CD14-positive monocyte (primary cell): ENCODE data around the gene TMEM87A. TPM values are rescaled to one million over a fixed set of nuclear protein-coding genes. Genes with fewer than 3 reads are reported as not detected.

ENCODE experiments used
- DNase-seq, 3 donors: peaks; one replicate each; pipeline ENCODE4 v3.0.0-alpha.2; 2011 to 2022
- H2AFZ ChIP-seq: 2 replicates; pipeline ENCODE4 v1.6.0; 2012; ENCODE audit warnings: mild to moderate bottlenecking, low read depth, low read length, inconsistent platforms; ENCODE audit not compliant: insufficient read depth, poor library complexity, severe bottlenecking
- H3K27ac ChIP-seq, 2 donors: 1 replicate in 1 of 2; 2 replicates in 1 of 2; pipeline ENCODE4 v1.5.1; 2012 to 2013; ENCODE audit warnings: low read length in 2 of 2, control low read depth in 1 of 2, inconsistent platforms in 1 of 2, low read depth in 1 of 2, mild to moderate bottlenecking in 1 of 2
- H3K27me3 ChIP-seq, 2 donors: one replicate each; pipeline versions ENCODE4 v1.6.0 to v1.6.1; 2011 to 2013; ENCODE audit warnings: low read length in 2 of 2; ENCODE audit not compliant: control insufficient read depth in 2 of 2, insufficient read depth in 2 of 2
- H3K36me3 ChIP-seq, 2 donors: replicated peaks in 1 of 2; 1 replicate in 1 of 2; 2 replicates in 1 of 2; pipeline versions ENCODE4 v1.5.1 to v1.6.1; 2012 to 2013; ENCODE audit warnings: low read length in 2 of 2, control low read depth in 1 of 2, inconsistent platforms in 1 of 2, mild to moderate bottlenecking in 1 of 2; ENCODE audit not compliant: insufficient read depth in 2 of 2, control insufficient read depth in 1 of 2
- H3K4me1 ChIP-seq, 2 donors: 1 replicate in 1 of 2; 2 replicates in 1 of 2; pipeline versions ENCODE4 v1.5.1 to v1.6.1; 2012 to 2013; ENCODE audit warnings: low read length in 2 of 2, control low read depth in 1 of 2, inconsistent platforms in 1 of 2, mild to moderate bottlenecking in 1 of 2, moderate library complexity in 1 of 2; ENCODE audit not compliant: insufficient read depth in 2 of 2, control insufficient read depth in 1 of 2
- H3K4me2 ChIP-seq: replicated peaks from 2 replicates; pipeline ENCODE3; 2012; ENCODE audit warnings: low read length, moderate library complexity, mild to moderate bottlenecking; ENCODE audit not compliant: poor library complexity, severe bottlenecking; ENCODE audit errors: extremely low read depth
- H3K4me3 ChIP-seq, 3 experiments: fragments of 200-600 bp in 1 of 3; sonication (generic) in 1 of 3; replicated peaks in 1 of 3; 1 replicate in 2 of 3; 2 replicates in 1 of 3; pipeline ENCODE4 v1.5.1; 2011 to 2013; ENCODE audit warnings: low read length in 3 of 3, mild to moderate bottlenecking in 3 of 3, control low read depth in 2 of 3, low read depth in 2 of 3, inconsistent platforms in 1 of 3, moderate library complexity in 1 of 3
- H3K79me2 ChIP-seq: 2 replicates; pipeline ENCODE4 v1.6.0; 2012; ENCODE audit warnings: mild to moderate bottlenecking, control low read depth, inconsistent platforms, low read length, moderate library complexity; ENCODE audit not compliant: insufficient read depth
- H3K9ac ChIP-seq: 2 replicates; pipeline ENCODE4 v1.6.0; 2017; ENCODE audit warnings: low read length, mild to moderate bottlenecking; ENCODE audit not compliant: insufficient read depth, poor library complexity, severe bottlenecking
- H3K9me3 ChIP-seq, 2 donors: replicated peaks in 1 of 2; 1 replicate in 1 of 2; 2 replicates in 1 of 2; pipeline versions ENCODE4 v1.5.1 to v1.6.1; 2012 to 2013; ENCODE audit warnings: low read length in 2 of 2, control low read depth in 1 of 2; ENCODE audit not compliant: control insufficient read depth in 1 of 2, insufficient read depth in 1 of 2
- H4K20me1 ChIP-seq: 2 replicates; pipeline ENCODE4 v1.6.0; 2012; ENCODE audit warnings: mild to moderate bottlenecking, low read length, control low read depth, moderate library complexity; ENCODE audit not compliant: insufficient read depth
- H3K27ac Mint-ChIP-seq, 7 donors: one replicate each; pipeline ENCODE4 v1.8.0; 2020; ENCODE audit warnings: mild to moderate bottlenecking in 7 of 7, mixed read lengths in 7 of 7, moderate library complexity in 6 of 7, inconsistent platforms in 2 of 7
- H3K27me3 Mint-ChIP-seq, 3 donors: one replicate each; pipeline ENCODE4 v1.8.0; 2021 to 2022; ENCODE audit warnings: low read depth in 3 of 3, mild to moderate bottlenecking in 3 of 3, mixed read lengths in 3 of 3, moderate library complexity in 3 of 3, inconsistent platforms in 1 of 3
- H3K36me3 Mint-ChIP-seq, 2 donors: one replicate each; pipeline ENCODE4 v1.8.0; 2020; ENCODE audit warnings: mixed read lengths in 2 of 2, inconsistent platforms in 1 of 2, mild to moderate bottlenecking in 1 of 2
- H3K4me1 Mint-ChIP-seq: one replicate; pipeline ENCODE4 v1.8.0; 2020; ENCODE audit warnings: mild to moderate bottlenecking, mixed read lengths
- H3K4me3 Mint-ChIP-seq, 2 donors: one replicate each; pipeline ENCODE4 v1.8.0; 2020; ENCODE audit warnings: mild to moderate bottlenecking in 2 of 2, mixed read lengths in 2 of 2, moderate library complexity in 1 of 2
- H3K9me3 Mint-ChIP-seq, 7 donors: one replicate each; pipeline ENCODE4 v1.8.0; 2020 to 2022; ENCODE audit warnings: mixed read lengths in 7 of 7, mild to moderate bottlenecking in 6 of 7, moderate library complexity in 6 of 7, inconsistent platforms in 2 of 7
- WGBS: methylation state at CpG from one replicate; pipeline ENCODE4 v1.1.5; 2013; ENCODE audit warnings: missing lambda C conversion rate; ENCODE audit not compliant: insufficient coverage; 5-methylcytosine and 5-hydroxymethylcytosine counted together
- intact Hi-C, 2 donors: fragments of 100-400 bp; cut with micrococcal nuclease; formaldehyde crosslinking; loops; one replicate each; pipeline versions ENCODE4 v1.15.0 to v1.15.1; 2023
- polyA plus RNA-seq, 3 donors: library from polyadenylated mRNA; depleted of rRNA in 1 of 3; unstranded in 2 of 3; stranded (reverse) in 1 of 3; fragments of 300-500 nt in 2 of 3; fragments of >200 nt in 1 of 3; fragmentation: Illumina TruSeq in 2 of 3; gene quantifications; 1 replicate in 2 of 3; 2 replicates in 1 of 3; pipeline ENCODE4 v1.2.3, GENCODE V29; 2012 to 2021
- TF ChIP-seq, protein P1 (sequence below): fragments of 200-600 bp; IDR thresholded peaks from one replicate; pipeline ENCODE4 v1.8.0; 2022; ENCODE audit warnings: antibody characterized with exemption, mild to moderate bottlenecking

The TMEM87A gene
- polyA plus RNA-seq, 3 donors = 24.4 to 49.4 (median 39.3) TPM

DNA sequence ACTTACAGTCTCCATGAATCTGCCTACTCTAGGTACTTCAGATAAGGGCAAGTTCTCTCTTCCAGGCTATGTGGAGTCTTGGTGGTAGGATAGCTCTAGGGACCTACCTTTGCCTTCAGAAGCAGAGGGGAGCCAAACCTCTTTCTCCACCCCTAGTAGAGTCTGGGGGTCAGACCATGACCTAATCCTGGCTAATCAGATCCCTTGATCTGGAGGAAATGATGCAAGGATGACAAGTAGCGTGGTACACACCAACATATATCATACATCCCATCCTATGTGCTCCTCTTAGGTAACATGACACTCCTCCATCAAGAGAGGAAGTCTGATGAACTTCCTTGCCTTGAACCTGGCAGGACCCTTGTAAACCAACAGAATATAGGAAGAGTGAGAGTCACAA, 101.4 kb downstream of the TMEM87A start:
- H3K4me3 Mint-ChIP-seq = peak overlapping the region in 1 of 2 donors; percentile 69
- H3K27ac Mint-ChIP-seq = peak overlapping the region in 5 of 7 donors; percentile 5 to 77 (median 71)

DNA sequence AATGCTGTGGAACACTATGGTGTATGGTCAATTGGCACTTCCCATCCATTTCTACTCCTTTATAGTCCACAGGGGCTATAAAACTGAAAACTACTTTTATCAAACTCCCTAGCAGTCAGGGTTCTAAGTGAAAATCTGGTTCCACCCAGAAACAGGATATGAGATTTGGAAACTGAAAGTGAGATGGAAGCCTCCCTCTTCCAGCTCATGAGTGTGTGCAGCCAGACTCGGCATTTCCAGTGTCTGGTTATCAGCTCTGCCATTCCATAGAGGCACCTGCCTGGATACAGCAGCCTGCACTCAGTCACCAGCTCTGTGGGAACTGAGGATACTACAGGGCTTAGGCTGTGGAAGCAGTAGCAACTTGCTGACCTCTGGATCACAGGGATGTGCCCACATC, 102.1 kb downstream of the TMEM87A start:
- no peaks in the 10 kb centered on the region for H3K9me3 Mint-ChIP-seq
- H3K4me1 Mint-ChIP-seq = peaks cover 20% of the 10 kb centered on the region
- H3K9me3 ChIP-seq = no peaks in the 10 kb centered on the region
- peak overlapping the region in 1 of 2 donors; percentile 69 for H3K4me3 Mint-ChIP-seq
- H3K4me2 ChIP-seq = no peak overlapping the region
- H3K27ac ChIP-seq = peak overlapping the region in 1 of 2 donors; percentile 70
- intact Hi-C loops = no loop called here
- H3K27me3 Mint-ChIP-seq = no peaks in the 10 kb centered on the region
- H3K36me3 Mint-ChIP-seq = peaks cover 81 to 96% of the 10 kb centered on the region in 2 donors
- H3K36me3 ChIP-seq = peaks cover 81 to 100% of the 10 kb centered on the region in 2 donors
- H3K27ac Mint-ChIP-seq = peak overlapping the region in 4 of 7 donors; percentile 5 to 71 (median 32)
- TF ChIP-seq, protein P1, sequence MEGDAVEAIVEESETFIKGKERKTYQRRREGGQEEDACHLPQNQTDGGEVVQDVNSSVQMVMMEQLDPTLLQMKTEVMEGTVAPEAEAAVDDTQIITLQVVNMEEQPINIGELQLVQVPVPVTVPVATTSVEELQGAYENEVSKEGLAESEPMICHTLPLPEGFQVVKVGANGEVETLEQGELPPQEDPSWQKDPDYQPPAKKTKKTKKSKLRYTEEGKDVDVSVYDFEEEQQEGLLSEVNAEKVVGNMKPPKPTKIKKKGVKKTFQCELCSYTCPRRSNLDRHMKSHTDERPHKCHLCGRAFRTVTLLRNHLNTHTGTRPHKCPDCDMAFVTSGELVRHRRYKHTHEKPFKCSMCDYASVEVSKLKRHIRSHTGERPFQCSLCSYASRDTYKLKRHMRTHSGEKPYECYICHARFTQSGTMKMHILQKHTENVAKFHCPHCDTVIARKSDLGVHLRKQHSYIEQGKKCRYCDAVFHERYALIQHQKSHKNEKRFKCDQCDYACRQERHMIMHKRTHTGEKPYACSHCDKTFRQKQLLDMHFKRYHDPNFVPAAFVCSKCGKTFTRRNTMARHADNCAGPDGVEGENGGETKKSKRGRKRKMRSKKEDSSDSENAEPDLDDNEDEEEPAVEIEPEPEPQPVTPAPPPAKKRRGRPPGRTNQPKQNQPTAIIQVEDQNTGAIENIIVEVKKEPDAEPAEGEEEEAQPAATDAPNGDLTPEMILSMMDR = no peak
- H4K20me1 ChIP-seq = no peaks in the 10 kb centered on the region
- H3K4me3 ChIP-seq = no peak overlapping the region
- H3K4me1 ChIP-seq = peaks cover 12 to 17% of the 10 kb centered on the region in 2 donors
- 25% methylated on average over 1 of the region's 1 CpG for WGBS
- H2AFZ ChIP-seq = no peak overlapping the region
- peak in 1 of 3 donors; percentile 10 for DNase-seq
- H3K27me3 ChIP-seq = no peaks in the 10 kb centered on the region
- no peak overlapping the region for H3K9ac ChIP-seq
- no peaks in the 10 kb centered on the region for H3K79me2 ChIP-seq

More for the DNA sequence above, 101.4 kb downstream of the TMEM87A start:
- H3K9ac ChIP-seq = no peak overlapping the region
- no peak for DNase-seq
- TF ChIP-seq, protein P1 = no peak
- intact Hi-C loops = no loop called here
- H3K79me2 ChIP-seq = no peaks in the 10 kb centered on the region
- no CpG with 5 or more reads among the region's 1 CpG for WGBS
- peaks cover 78 to 96% of the 10 kb centered on the region in 2 donors for H3K36me3 Mint-ChIP-seq
- peaks cover 78 to 99% of the 10 kb centered on the region in 2 donors for H3K36me3 ChIP-seq
- H2AFZ ChIP-seq = no peak overlapping the region
- H3K4me1 Mint-ChIP-seq = peaks cover 20% of the 10 kb centered on the region
- H3K9me3 ChIP-seq = no peaks in the 10 kb centered on the region
- H4K20me1 ChIP-seq = no peaks in the 10 kb centered on the region
- peak overlapping the region in 1 of 2 donors; percentile 70 for H3K27ac ChIP-seq
- H3K4me2 ChIP-seq = no peak overlapping the region
- no peaks in the 10 kb centered on the region for H3K9me3 Mint-ChIP-seq
- no peaks in the 10 kb centered on the region for H3K27me3 ChIP-seq
- H3K4me3 ChIP-seq = no peak overlapping the region
- peaks cover 12 to 17% of the 10 kb centered on the region in 2 donors for H3K4me1 ChIP-seq
- H3K27me3 Mint-ChIP-seq = no peaks in the 10 kb centered on the region
